ENCODE measurements around the gene PLEKHH3. TPM values are rescaled to one million over a fixed set of nuclear protein-coding genes. Genes with fewer than 3 reads are reported as not detected.

Gene PLEKHH3
- total RNA-seq, 1 experiment from 2014 or later, result 11.9 TPM

DNA sequence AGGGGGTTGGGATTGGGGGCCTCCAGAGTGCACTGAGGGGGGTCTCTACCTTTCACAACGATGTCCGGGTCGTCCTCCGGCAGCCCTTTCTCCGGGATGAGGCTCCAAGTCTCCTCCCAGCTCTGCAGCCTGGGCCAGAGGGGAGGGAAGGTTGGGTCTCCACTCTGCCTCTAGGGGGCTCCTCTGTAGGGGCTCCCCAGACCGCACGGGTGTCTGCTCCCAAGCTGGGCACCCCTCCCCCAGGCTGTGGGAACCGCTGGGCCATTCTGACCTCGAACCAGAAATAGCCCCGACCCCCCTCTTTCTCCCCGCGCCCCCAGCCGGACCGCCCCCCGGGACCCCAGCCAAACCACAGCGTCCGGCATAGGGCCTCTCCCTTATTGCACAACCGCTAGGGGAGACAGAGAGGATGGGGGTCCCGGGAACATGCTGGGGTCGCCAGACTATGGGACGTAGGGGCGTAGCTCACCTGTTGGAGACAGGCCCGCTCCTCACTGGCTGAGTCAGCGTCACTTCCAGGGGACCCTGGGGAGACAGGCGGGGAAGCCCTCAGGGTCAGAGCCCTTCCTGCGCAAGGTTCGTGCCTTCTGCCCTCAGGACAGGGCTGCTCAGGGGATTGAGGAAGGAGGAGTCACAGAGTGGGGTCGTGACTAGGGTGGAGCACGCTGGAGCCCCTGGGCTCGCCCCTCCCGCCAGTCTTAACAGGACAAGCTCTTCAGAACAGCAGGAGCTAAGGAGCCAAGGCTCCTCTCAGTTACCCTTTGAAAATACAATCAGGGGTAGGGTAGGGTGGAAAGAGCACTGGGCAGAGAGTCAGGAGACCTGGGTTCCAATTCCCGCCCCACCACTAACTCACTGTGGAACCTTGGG, 2.7 kb downstream of the PLEKHH3 start:
- BruUV-seq (replicated peaks), result no TSS peak
- intact Hi-C loops (cut with micrococcal nuclease; ENCODE audit: unreplicated experiment), result no loop called here
- Histone ChIP-seq H3K27ac (ENCODE audit: low read depth, low read length, poor library complexity, severe bottlenecking) (no peak overlapping the region), H3K4me3 (ENCODE audit: low read depth, low read length, poor library complexity, severe bottlenecking) (no peak overlapping the region), H3K9me3 (ENCODE audit: low read depth, low read length, poor library complexity, severe bottlenecking) (no peaks in the 10 kb centered on the region), H3K36me3 (ENCODE audit: insufficient read depth, low read length, poor library complexity, severe bottlenecking) (peaks cover 4% of the 10 kb centered on the region), H3K4me1 (ENCODE audit: insufficient read depth, low read length, poor library complexity, severe bottlenecking) (peaks cover 8% of the 10 kb centered on the region), H3K27me3 (replicated peaks; ENCODE audit: insufficient read depth, low read depth, low read length, poor library complexity) (no peaks in the 10 kb centered on the region)
- peak; percentile 44 for DNase-seq (ENCODE audit: low spot score)
- CTCF ChIA-PET, result no interaction called here
- POLR2A ChIA-PET (ENCODE audit: low non-redundant PET), result no interaction called here
- TF ChIP-seq EZH2 (IDR thresholded peaks at IDR 0.05; ENCODE audit: borderline replicate concordance, low read depth, low read length, poor library complexity, severe bottlenecking), result no peak
- TF ChIP-seq, protein P1, sequence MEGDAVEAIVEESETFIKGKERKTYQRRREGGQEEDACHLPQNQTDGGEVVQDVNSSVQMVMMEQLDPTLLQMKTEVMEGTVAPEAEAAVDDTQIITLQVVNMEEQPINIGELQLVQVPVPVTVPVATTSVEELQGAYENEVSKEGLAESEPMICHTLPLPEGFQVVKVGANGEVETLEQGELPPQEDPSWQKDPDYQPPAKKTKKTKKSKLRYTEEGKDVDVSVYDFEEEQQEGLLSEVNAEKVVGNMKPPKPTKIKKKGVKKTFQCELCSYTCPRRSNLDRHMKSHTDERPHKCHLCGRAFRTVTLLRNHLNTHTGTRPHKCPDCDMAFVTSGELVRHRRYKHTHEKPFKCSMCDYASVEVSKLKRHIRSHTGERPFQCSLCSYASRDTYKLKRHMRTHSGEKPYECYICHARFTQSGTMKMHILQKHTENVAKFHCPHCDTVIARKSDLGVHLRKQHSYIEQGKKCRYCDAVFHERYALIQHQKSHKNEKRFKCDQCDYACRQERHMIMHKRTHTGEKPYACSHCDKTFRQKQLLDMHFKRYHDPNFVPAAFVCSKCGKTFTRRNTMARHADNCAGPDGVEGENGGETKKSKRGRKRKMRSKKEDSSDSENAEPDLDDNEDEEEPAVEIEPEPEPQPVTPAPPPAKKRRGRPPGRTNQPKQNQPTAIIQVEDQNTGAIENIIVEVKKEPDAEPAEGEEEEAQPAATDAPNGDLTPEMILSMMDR (conservative IDR thresholded peaks at IDR 0.05; ENCODE audit: low read depth, low read length), result peak; percentile 53

DNA sequence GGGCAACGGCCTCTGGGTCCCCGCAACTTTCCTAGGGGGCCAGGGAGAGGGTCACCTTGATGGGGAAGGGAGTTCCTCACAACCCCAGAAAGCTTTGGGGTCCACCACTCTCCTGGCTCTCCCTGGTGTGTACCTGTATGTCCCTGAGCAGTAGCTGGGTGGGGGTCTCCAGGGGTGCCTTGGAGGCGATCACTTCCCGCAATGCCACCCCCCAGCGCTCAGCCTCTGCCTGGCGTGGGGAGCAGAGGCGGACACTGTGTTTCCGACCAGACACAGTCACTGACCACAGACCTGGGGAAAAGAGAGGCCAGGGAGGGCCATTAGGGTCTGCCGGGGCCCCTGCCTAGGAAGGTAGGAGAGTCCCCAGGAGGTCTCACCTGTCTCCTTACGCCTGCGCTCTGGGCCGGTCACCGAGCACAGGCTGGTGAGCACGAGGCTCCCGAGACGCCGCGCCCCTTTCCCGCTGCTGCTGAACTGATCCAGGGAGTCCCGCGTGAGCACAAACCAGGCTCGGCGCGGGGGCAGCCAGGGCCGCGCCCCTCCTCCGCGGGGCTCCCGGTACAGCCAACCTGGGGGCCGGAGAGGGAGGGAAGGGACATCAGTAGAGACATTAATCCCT, 3.4 kb downstream of the PLEKHH3 start:
- Histone ChIP-seq H3K9me3 (ENCODE audit: low read depth, low read length, poor library complexity, severe bottlenecking) (no peaks in the 10 kb centered on the region), H3K36me3 (ENCODE audit: insufficient read depth, low read length, poor library complexity, severe bottlenecking) (peaks cover 5% of the 10 kb centered on the region), H3K27me3 (replicated peaks; ENCODE audit: insufficient read depth, low read depth, low read length, poor library complexity) (no peaks in the 10 kb centered on the region), H3K4me1 (ENCODE audit: insufficient read depth, low read length, poor library complexity, severe bottlenecking) (peaks cover 8% of the 10 kb centered on the region), H3K4me3 (ENCODE audit: low read depth, low read length, poor library complexity, severe bottlenecking) (no peak overlapping the region), H3K27ac (ENCODE audit: low read depth, low read length, poor library complexity, severe bottlenecking) (no peak overlapping the region)
- no peak for DNase-seq (ENCODE audit: low spot score)
- CTCF ChIA-PET, result no interaction called here
- no peak for TF ChIP-seq EZH2 (IDR thresholded peaks at IDR 0.05; ENCODE audit: borderline replicate concordance, low read depth, low read length, poor library complexity, severe bottlenecking)
- TF ChIP-seq, protein P1 (conservative IDR thresholded peaks at IDR 0.05; ENCODE audit: low read depth, low read length), result no peak
- BruUV-seq (replicated peaks), result no TSS peak
- POLR2A ChIA-PET (ENCODE audit: low non-redundant PET), result no interaction called here
- intact Hi-C loops (cut with micrococcal nuclease; ENCODE audit: unreplicated experiment), result no loop called here

DNA sequence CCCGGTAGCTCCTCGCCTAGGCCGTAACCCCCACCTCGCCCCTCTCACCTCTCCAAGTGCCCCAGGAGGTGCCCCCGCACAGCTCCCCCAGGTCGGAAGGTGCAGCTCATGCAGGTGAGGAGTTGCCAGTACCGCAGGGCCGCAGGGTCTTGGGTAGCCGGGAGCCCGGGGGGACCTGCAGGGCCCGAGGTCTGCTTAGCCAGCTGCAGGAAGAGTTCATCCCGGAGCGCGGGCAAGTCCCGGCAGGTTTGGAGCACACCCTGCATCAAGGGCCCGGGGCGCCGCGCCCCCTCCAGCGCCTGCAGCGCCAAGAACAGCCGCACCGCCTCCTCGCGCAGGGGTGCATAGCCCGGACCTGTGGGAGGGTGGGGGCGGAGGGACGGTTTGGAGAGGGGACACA, 4.8 kb downstream of the PLEKHH3 start:
- Histone ChIP-seq H3K4me3 (ENCODE audit: low read depth, low read length, poor library complexity, severe bottlenecking) (no peak overlapping the region), H3K9me3 (ENCODE audit: low read depth, low read length, poor library complexity, severe bottlenecking) (no peaks in the 10 kb centered on the region), H3K27ac (ENCODE audit: low read depth, low read length, poor library complexity, severe bottlenecking) (no peak overlapping the region), H3K27me3 (replicated peaks; ENCODE audit: insufficient read depth, low read depth, low read length, poor library complexity) (no peaks in the 10 kb centered on the region), H3K4me1 (ENCODE audit: insufficient read depth, low read length, poor library complexity, severe bottlenecking) (peaks cover 5% of the 10 kb centered on the region), H3K36me3 (ENCODE audit: insufficient read depth, low read length, poor library complexity, severe bottlenecking) (peaks cover 6% of the 10 kb centered on the region)
- no TSS peak for BruUV-seq (replicated peaks)
- ChIA-PET CTCF (no interaction called here), POLR2A (ENCODE audit: low non-redundant PET) (no interaction called here)
- no peak for DNase-seq (ENCODE audit: low spot score)
- intact Hi-C loops (cut with micrococcal nuclease; ENCODE audit: unreplicated experiment), result no loop called here
- no peak for TF ChIP-seq EZH2 (IDR thresholded peaks at IDR 0.05; ENCODE audit: borderline replicate concordance, low read depth, low read length, poor library complexity, severe bottlenecking)
- TF ChIP-seq, protein P1 (conservative IDR thresholded peaks at IDR 0.05; ENCODE audit: low read depth, low read length), result no peak

Measured in A673 (cell line).